Fibroblast of mammary gland (primary cell): Measurements from ENCODE around the gene GJC1.

Source experiments
- DNase-seq: peaks from one replicate; pipeline ENCODE4 v3.0.0-alpha.2; 2010; ENCODE audit warnings: low read depth
- H3K4me3 ChIP-seq: 2 replicates; pipeline ENCODE4 v1.5.1; 2011; ENCODE audit warnings: low read depth, mild to moderate bottlenecking, low read length, moderate library complexity; ENCODE audit not compliant: control insufficient read depth
- CTCF ChIP-seq: conservative IDR thresholded peaks from 2 replicates; pipeline ENCODE4 v1.5.1; 2011; ENCODE audit warnings: low read depth, low read length, inconsistent platforms; ENCODE audit not compliant: control insufficient read depth, insufficient read depth

GJC1 gene

GRCh38 chr17:44780161-44780560 lies 49.9 kb downstream of the GJC1 start:
- no peak overlapping the region for H3K4me3 ChIP-seq
- no peak for DNase-seq
- no peak for TF ChIP-seq CTCF

GRCh38 chr17:44779211-44780025 lies 50.7 kb downstream of the GJC1 start:
- DNase-seq = peak; percentile 71
- peak; percentile 71 for TF ChIP-seq CTCF
- peak overlapping the region; percentile 42 for H3K4me3 ChIP-seq

- TF ChIP-seq CTCF = no peak
- no peak overlapping the region for H3K4me3 ChIP-seq
- DNase-seq = no peak
Observed at GRCh38 chr17:44778656-44779210, 51.4 kb downstream of the GJC1 start.

GRCh38 chr17:44777394-44778348 lies 52.4 kb downstream of the GJC1 start:
- no peak overlapping the region for H3K4me3 ChIP-seq
- no peak for DNase-seq
- TF ChIP-seq CTCF = no peak

GRCh38 chr17:44776628-44777393 lies 53.3 kb downstream of the GJC1 start:
- no peak overlapping the region for H3K4me3 ChIP-seq
- TF ChIP-seq CTCF = no peak
- no peak for DNase-seq

- no peak for TF ChIP-seq CTCF
Observed at GRCh38 chr17:44775838-44776621, 54.1 kb downstream of the GJC1 start.

More at GRCh38 chr17:44775838-44776621, 54.1 kb downstream of the GJC1 start:
- DNase-seq = no peak
- peak overlapping the region; percentile 61 for H3K4me3 ChIP-seq
